Gastrocnemius medialis (tissue), 4 donors: ENCODE measurements around the gene SMC1B.

Experiments used
- POLR2A ChIP-seq, 2 donors: fragments of 450-650 bp; IDR thresholded peaks; one replicate each; pipeline ENCODE4 v1.6.1; 2017; ENCODE audit warnings: antibody characterized with exemption in 2 of 2, mild to moderate bottlenecking in 2 of 2, moderate library complexity in 2 of 2
- TF ChIP-seq, protein P1 (sequence below), 5 experiments: fragments of 450-650 bp in 3 of 5; fragments of 200-600 bp in 2 of 5; sonication (generic) in 2 of 5; IDR thresholded peaks in 4 of 5; conservative IDR thresholded peaks in 1 of 5; 1 replicate in 4 of 5; 2 replicates in 1 of 5; pipeline ENCODE4 v1.5.1; 2016 to 2019; ENCODE audit warnings: antibody characterized with exemption in 5 of 5, mild to moderate bottlenecking in 3 of 5, moderate library complexity in 3 of 5

DNA sequence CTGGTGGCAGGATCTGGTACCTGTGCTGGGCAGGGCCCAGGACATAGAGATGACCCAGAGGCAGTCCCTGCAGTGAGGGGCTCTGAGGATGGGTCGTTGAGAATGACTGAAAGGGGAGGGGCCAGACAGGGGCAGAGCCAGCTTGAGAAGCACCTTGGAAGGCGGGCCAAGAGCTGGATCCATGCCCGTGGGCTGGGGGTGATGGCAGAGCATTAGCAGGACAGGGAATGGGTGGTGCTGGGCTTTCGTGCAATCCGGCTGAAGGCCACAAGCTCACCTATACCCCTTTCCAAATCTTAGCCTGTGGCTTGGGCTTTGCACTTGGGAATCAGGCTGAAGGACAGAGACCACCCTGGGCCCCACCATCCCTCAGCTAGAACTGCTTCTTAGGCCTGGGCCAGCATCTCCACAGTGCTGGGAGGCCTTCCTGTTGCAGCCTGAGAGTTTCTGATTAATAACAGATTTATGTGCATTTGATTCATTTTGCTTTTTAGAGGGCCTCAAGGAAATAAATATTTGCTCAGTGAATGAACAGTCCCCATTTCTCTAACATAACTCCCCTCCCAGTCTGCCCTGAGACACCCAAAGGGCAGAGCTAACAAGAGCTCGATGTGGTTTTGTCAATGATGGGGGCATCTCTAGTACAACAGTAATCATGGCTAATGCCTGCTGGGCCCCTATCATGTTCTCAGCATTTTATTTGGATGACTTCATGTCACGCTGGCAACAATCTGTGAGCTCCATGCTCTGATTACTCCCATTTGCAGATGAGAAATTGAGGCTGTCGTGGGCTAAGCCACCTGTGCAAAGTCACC lies 39.4 kb upstream of the SMC1B start:
- TF ChIP-seq, protein P1, sequence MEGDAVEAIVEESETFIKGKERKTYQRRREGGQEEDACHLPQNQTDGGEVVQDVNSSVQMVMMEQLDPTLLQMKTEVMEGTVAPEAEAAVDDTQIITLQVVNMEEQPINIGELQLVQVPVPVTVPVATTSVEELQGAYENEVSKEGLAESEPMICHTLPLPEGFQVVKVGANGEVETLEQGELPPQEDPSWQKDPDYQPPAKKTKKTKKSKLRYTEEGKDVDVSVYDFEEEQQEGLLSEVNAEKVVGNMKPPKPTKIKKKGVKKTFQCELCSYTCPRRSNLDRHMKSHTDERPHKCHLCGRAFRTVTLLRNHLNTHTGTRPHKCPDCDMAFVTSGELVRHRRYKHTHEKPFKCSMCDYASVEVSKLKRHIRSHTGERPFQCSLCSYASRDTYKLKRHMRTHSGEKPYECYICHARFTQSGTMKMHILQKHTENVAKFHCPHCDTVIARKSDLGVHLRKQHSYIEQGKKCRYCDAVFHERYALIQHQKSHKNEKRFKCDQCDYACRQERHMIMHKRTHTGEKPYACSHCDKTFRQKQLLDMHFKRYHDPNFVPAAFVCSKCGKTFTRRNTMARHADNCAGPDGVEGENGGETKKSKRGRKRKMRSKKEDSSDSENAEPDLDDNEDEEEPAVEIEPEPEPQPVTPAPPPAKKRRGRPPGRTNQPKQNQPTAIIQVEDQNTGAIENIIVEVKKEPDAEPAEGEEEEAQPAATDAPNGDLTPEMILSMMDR (IDR thresholded peaks at IDR 0.05 in 4 of 5, conservative IDR thresholded peaks at IDR 0.05 in 1 of 5), result no peak
- no peak for TF ChIP-seq POLR2A (IDR thresholded peaks at IDR 0.05)
